GM18873 (cell line): ENCODE results near the gene OR2A12.
"Not testable (repeated sequence)": the region's sequence is repeated elsewhere in the genome, so short reads cannot be mapped to it uniquely, and the experiment has no call there.

Source experiments
- ATAC-seq: cut with Tn5 transposase; IDR thresholded peaks from one replicate; pipeline ENCODE4 v1.9.1; 2021; ENCODE audit warnings: mild to moderate bottlenecking, moderate library complexity, moderate number of reproducible peaks; ENCODE audit not compliant: unreplicated experiment, low FRiP score

OR2A12 gene

GRCh38 chr7:144085978-144086377, at the start of gene OR2A12:
TSS of gene OR2A12 (plus strand) at chr7:144086278. CDS start at chr7:144095108, 8,830 bp downstream.
- no peak for ATAC-seq

GRCh38 chr7:144036302-144036885, 49.7 kb upstream of the OR2A12 start:
- ATAC-seq, result no peak

- ATAC-seq, result no peak
Observed at GRCh38 chr7:144037414-144038035, 48.6 kb upstream of the OR2A12 start.

- ATAC-seq, result no peak
Observed at GRCh38 chr7:144038887-144039286, 47.2 kb upstream of the OR2A12 start.

GRCh38 chr7:144048648-144049047, 37.4 kb upstream of the OR2A12 start, which contains the start of gene OR2A5:
TSS of gene OR2A5 (plus strand) at chr7:144048948. CDS start at chr7:144050402, 1,454 bp downstream.
- ATAC-seq, result no peak

GRCh38 chr7:144049491-144049890, 36.6 kb upstream of the OR2A12 start:
- ATAC-seq, result no peak

- no peak for ATAC-seq
Observed at GRCh38 chr7:144050093-144050492, 36.0 kb upstream of the OR2A12 start.

- ATAC-seq, result not testable (repeated sequence)
Observed at GRCh38 chr7:144050884-144051283, 35.2 kb upstream of the OR2A12 start.

- no peak for ATAC-seq
Observed at GRCh38 chr7:144057954-144058353, 28.1 kb upstream of the OR2A12 start.

GRCh38 chr7:144063710-144064109, 22.4 kb upstream of the OR2A12 start:
- ATAC-seq, result no peak

GRCh38 chr7:144069511-144069910, 16.6 kb upstream of the OR2A12 start, which contains the start of gene OR2A25:
TSS of gene OR2A25 (plus strand) at chr7:144069811. CDS start at chr7:144074220, 4,409 bp downstream.
- ATAC-seq, result no peak

GRCh38 chr7:144069953-144070352, 16.1 kb upstream of the OR2A12 start:
- ATAC-seq, result no peak

GRCh38 chr7:144074374-144074773, 11.7 kb upstream of the OR2A12 start:
- ATAC-seq, result no peak

GRCh38 chr7:144086730-144087129, 652 bp downstream of the OR2A12 start:
- ATAC-seq, result no peak

- ATAC-seq, result no peak
Observed at GRCh38 chr7:144087230-144087629, 1.2 kb downstream of the OR2A12 start.

GRCh38 chr7:144090667-144091066, 4.6 kb downstream of the OR2A12 start:
- ATAC-seq, result no peak

- no peak for ATAC-seq
Observed at GRCh38 chr7:144098776-144099175, 12.7 kb downstream of the OR2A12 start.

GRCh38 chr7:144100607-144101006, 14.5 kb downstream of the OR2A12 start:
- ATAC-seq, result no peak

GRCh38 chr7:144102041-144102440, 16.0 kb downstream of the OR2A12 start:
- no peak for ATAC-seq

GRCh38 chr7:144105211-144105610, 19.1 kb downstream of the OR2A12 start:
- no peak for ATAC-seq

- ATAC-seq, result no peak
Observed at GRCh38 chr7:144109283-144109682, 23.2 kb downstream of the OR2A12 start, which contains the start of gene OR2A2. TSS of gene OR2A2 (plus strand) at chr7:144109583. CDS start at chr7:144109583, 0 bp downstream.

- no peak for ATAC-seq
Observed at GRCh38 chr7:144110272-144110671, 24.2 kb downstream of the OR2A12 start.
